Peyer's patch (tissue), 4 donors: ENCODE data around the gene DDR1.

Source experiments
- CTCF ChIP-seq, 6 experiments: fragments of 450-650 bp in 4 of 6; fragments of 200-600 bp in 2 of 6; sonication (generic) in 1 of 6; IDR thresholded peaks; one replicate each; pipeline ENCODE4 v1.5.1; 2017 to 2019; ENCODE audit warnings: antibody characterized with exemption in 6 of 6, mild to moderate bottlenecking in 3 of 6, moderate library complexity in 1 of 6
- POLR2A ChIP-seq, 2 donors: fragments of 450-650 bp; IDR thresholded peaks; one replicate each; pipeline ENCODE4 v1.5.1; 2017; ENCODE audit warnings: antibody characterized with exemption in 2 of 2, mild to moderate bottlenecking in 2 of 2, moderate library complexity in 2 of 2

- TF ChIP-seq CTCF (IDR thresholded peaks at IDR 0.05) (no peak), POLR2A (IDR thresholded peaks at IDR 0.05) (no peak)
These were observed 10.6 kb downstream of the DDR1 start for GRCh38 chr6:30894935-30895334.
